GM12891 (cell line): ENCODE data around the gene KCTD1.

Experiments used
- DNase-seq: peaks from one replicate; pipeline ENCODE4 v3.0.0; 2011; ENCODE audit warnings: low spot score; ENCODE audit not compliant: insufficient read length
- FAIRE-seq: peaks from 2 replicates; lab custom pipeline; 2011; peaks lifted over from hg19 to GRCh38; lab: Jason Lieb, UNC
- PAX5 ChIP-seq: IDR thresholded peaks from 2 replicates; pipeline ENCODE4 v1.6.1; 2011; ENCODE audit warnings: low read length, moderate library complexity, mild to moderate bottlenecking; ENCODE audit not compliant: insufficient read depth, severe bottlenecking
- POLR2A ChIP-seq: IDR thresholded peaks from 2 replicates; pipeline ENCODE4 v1.6.1; 2011; ENCODE audit warnings: low read depth, low read length, control low read depth
- POLR2AphosphoS5 ChIP-seq: IDR thresholded peaks from 2 replicates; pipeline ENCODE4 v1.6.1; 2011; ENCODE audit warnings: low read depth, low read length, control low read depth
- POU2F2 ChIP-seq: IDR thresholded peaks from 2 replicates; pipeline ENCODE4 v1.6.1; 2011; ENCODE audit warnings: low read depth, mild to moderate bottlenecking, control low read depth, low read length, moderate library complexity
- SPI1 ChIP-seq: IDR thresholded peaks from 2 replicates; pipeline ENCODE4 v1.6.1; 2011; ENCODE audit warnings: low read depth, low read length, control low read depth
- TAF1 ChIP-seq: IDR thresholded peaks from 2 replicates; pipeline ENCODE4 v1.6.1; 2011; ENCODE audit warnings: low read depth, low read length, control low read depth

KCTD1 gene

DNA sequence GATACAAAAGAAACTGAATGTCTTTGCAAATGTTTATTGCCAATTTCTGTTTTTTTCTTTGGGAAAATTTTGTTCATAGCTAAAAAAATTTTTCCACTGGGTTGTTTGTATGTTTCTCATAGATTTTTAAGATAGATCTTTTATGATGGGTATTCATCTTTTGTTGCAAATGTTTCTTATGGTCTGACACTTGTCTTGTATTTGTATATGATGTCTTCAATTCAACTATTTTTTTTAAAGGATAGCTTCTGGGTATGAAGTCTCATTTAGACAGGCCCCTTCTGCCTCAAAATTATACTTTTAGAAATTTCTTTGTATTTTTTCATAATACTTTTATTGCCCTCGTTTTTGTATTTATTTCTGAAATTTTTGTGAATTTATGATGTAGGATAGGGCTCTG is 73.8 kb downstream of the KCTD1 start:
- no peak for TF ChIP-seq POLR2A
- TF ChIP-seq SPI1 = no peak
- no peak for TF ChIP-seq POLR2AphosphoS5
- TF ChIP-seq POU2F2 = no peak
- TF ChIP-seq TAF1 = no peak
- no peak for TF ChIP-seq PAX5
- FAIRE-seq = no peak
- DNase-seq = no peak

DNA sequence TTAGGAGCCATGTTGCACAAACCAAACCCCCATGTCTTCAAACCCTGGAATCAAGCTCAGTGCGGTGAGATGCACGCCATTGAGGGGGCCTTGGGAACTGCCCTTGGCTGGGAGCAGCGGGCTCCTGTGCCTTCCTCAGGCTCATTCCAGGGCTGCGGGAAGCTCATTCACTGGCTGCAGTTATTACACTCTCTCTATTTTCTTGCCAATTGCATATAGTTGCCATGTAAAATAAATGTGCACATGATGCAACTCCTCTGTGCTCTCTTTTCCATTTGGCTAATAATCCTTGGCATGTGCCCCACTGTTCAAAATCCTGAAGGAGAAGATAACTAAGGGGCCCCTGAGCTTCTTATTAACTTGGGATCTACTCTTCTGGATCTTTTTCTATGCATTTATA is 74.7 kb downstream of the KCTD1 start:
- DNase-seq (no peak), FAIRE-seq (no peak)
- TF ChIP-seq SPI1 (no peak), PAX5 (no peak), POLR2AphosphoS5 (no peak), POLR2A (no peak), TAF1 (no peak), POU2F2 (no peak)

DNA sequence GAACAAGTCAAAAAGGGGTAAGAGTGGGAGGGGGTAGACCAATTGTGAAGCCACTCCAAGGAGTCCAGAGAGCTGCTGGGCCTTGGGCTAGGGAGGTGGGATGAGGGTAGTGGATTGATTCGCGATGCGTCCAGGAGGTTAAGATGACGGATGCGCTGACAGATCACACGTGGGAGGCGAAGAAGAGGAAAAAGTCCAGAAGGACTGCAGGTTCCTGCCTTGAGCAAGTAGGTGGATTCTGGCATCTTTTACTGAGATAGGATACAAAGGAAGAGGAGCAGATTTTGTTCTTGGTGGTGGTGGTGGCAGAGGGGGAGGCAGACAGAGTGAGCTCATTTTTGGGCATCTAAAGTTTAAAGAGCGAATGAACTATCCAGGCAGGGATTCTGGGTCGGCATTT is 76.5 kb downstream of the KCTD1 start:
- DNase-seq = no peak
- no peak for FAIRE-seq

DNA sequence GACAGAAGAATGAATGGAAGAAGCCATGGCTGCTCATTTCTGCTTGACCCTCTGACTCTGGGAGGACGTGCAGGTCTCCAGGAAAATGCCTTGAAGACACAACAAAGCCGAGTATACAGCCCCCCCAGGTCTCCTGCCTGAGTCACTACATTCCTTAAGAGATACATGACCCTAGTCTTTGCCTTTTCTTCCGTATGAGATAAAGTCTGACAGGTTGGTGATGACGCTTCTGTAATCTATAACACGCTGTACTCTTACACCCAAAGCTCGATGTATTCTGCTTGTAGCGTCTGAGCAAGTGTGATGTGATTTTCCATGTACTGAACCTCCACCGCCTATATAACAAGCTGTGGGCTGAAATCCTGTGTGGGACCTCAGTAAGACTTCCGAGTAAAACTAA is 77.3 kb downstream of the KCTD1 start:
- TF ChIP-seq POU2F2 (no peak), POLR2A (no peak), PAX5 (no peak), SPI1 (no peak), TAF1 (no peak), POLR2AphosphoS5 (no peak)
- no peak for DNase-seq
- no peak for FAIRE-seq

More for the DNA sequence above, 76.5 kb downstream of the KCTD1 start:
- TF ChIP-seq POLR2A (no peak), SPI1 (no peak), TAF1 (no peak), POU2F2 (no peak), POLR2AphosphoS5 (no peak)

DNA sequence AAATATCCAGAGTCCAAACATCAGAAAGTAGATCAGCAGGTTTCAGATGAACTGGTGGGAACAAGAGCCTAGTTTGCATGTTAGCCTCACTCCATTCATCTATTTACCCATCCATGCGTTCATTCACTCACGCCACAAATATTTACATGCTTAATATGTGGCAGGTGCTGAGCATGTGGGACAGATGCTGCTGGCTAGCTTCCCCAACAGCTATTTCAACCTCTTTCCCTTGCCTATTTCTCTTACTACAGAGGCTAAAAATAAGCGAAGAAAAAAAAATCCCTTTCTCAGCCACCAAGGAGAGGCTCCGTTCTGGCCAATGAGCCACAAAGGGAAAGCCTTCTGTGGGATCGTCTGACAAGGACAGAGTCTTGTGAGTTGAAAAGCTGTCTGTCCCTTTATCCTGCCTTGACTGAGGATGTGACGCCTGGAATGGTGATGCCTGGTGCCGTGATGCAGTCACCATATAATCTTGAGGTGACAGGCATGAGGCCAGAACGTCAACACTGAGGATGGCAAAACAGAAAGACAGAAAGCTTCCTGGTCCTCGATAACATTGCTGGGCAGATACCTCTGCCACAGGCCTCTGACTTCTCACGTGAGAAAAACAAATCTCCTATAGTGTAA is 78.2 kb downstream of the KCTD1 start:
- peak; percentile 19 for DNase-seq
- FAIRE-seq = peak; percentile 93
- TF ChIP-seq SPI1 (no peak), POU2F2 (peak; percentile 72), POLR2A (no peak), PAX5 (no peak)

DNA sequence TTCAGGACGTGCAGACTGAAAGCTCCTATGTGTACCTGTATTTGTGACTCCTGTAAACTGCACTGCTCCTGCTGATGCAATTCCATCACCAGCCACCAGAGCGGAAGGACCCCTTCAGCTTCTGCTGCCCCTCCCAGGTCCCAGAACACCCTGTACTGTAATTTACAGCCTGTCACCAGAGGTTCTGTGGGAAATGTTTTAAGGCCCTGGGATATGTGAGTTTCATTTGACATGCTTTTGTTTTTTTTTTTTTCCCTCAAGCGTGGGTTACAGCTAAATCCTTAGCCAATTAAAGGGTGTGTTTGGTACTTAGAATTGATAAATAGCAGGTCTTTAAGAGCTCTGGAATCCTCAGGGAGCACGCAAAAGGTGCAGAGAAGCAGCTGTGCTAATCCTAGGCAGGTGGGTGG is 79.4 kb downstream of the KCTD1 start:
- FAIRE-seq = peak; percentile 56
- peak; percentile 28 for DNase-seq
- TF ChIP-seq SPI1 (no peak), PAX5 (no peak), TAF1 (no peak), POLR2A (no peak), POLR2AphosphoS5 (no peak), POU2F2 (no peak)

DNA sequence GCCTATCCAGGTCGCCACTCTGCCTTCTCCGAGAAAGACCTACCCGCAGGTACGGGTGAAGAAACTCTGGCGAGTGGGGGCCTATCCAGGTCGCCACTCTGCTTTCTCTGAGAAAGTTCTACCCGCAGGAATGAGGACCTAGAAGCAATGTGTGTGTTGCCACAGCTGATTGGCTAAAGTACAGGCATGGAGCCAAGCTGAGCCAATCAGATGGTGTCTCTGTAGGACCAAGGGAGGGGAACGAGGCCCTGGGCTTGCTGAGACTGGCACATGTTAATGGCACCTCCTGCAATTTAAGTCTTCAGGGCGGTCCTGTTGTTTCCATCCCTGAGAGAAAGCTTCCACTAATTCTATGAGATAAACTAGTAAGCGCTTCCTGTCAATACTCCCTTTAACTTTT is 82.3 kb downstream of the KCTD1 start:
- TF ChIP-seq PAX5 (no peak), POU2F2 (no peak), POLR2AphosphoS5 (no peak), POLR2A (no peak), TAF1 (no peak), SPI1 (no peak)

DNA sequence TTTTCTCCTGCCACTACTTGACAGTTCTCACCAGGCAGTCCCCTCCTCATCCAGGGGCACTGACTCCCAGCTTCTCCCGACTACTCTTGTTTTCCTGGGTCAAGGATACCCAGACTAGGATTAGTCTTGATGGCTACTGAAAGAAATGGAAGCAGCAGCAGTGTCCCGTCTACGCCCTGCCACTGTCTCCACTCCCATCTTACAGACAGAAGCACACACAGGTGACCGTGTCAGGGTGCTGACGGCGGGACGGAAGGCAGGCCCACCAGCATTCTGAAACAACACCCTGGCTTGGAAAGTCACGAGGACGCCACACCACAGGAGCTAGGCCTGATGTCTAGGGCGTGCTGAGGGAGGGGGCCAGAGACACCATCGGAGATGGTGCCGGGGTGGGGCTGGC is 82.9 kb downstream of the KCTD1 start:
- FAIRE-seq (no peak), DNase-seq (no peak)
- no peak for TF ChIP-seq PAX5
- no peak for TF ChIP-seq POLR2AphosphoS5
- no peak for TF ChIP-seq TAF1
- no peak for TF ChIP-seq POU2F2
- TF ChIP-seq POLR2A = no peak

More for the DNA sequence above, 82.3 kb downstream of the KCTD1 start:
- FAIRE-seq (no peak), DNase-seq (no peak)

DNA sequence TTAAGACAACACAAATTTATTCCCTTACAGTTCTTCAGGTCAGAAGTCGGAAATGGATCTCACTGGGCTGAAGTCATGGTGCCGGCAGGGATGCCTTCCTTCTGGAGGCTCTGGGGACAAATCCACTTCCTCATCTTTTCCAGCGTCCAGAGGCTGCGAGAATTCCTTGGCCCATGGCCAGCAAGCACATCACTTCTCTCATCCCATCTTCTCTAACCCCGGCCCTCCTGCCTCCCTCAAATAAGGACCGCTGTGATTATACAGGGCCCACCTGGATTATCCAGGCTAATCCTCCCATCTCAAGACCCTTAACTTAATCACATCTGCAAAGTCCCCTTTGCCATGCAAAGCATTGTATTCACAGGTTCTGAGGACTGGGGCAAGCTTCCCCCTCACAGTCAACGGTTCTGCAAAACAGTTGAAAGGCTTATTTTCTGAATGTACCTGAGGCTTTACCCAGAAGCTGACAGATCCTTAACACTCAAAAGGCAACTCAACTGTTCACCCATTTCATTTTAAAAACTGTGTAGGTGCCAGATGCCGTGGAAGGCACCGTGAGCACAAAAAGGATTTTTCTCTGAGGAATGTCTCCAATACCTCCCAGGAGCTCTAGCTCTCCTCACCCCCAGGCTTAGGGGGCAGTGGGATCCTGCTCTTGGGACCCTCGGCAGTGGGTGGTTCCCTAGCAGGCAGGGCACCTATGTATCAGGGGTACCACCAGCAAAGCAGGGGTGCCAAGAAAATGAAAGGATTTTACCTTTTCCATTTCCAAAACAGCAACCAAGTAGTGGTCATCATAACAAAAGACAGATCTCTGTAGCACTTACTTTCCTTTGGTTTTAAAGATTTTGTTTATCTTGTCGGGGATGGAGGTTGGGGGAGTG is 84.0 kb downstream of the KCTD1 start:
- FAIRE-seq (no peak), DNase-seq (no peak)
- TF ChIP-seq POU2F2 = no peak
- no peak for TF ChIP-seq POLR2AphosphoS5
- no peak for TF ChIP-seq POLR2A
- no peak for TF ChIP-seq TAF1
- no peak for TF ChIP-seq SPI1
- no peak for TF ChIP-seq PAX5
